Peyer's patch (tissue), 4 donors: ENCODE results near the gene CDC42SE2. TPM values are rescaled to one million over a fixed set of nuclear protein-coding genes. Genes with fewer than 3 reads are reported as not detected.

ENCODE experiments used
- DNase-seq, 3 donors: peaks; one replicate each; pipeline ENCODE4 v3.0.0-alpha.2; 2017 to 2019
- H3K27ac ChIP-seq, 4 donors: fragments of 200-600 bp; sonication (generic); one replicate each; pipeline ENCODE4 v1.5.1; 2016 to 2019
- H3K27me3 ChIP-seq, 2 donors: fragments of 200-600 bp; sonication (generic); one replicate each; pipeline ENCODE4 v1.5.1; 2019
- H3K36me3 ChIP-seq, 3 donors: fragments of 200-600 bp; sonication (generic); one replicate each; pipeline ENCODE4 v1.5.1; 2016 to 2019
- H3K4me1 ChIP-seq, 4 donors: fragments of 200-600 bp; sonication (generic); one replicate each; pipeline ENCODE4 v1.5.1; 2016 to 2019
- H3K4me3 ChIP-seq, 4 donors: fragments of 200-600 bp; sonication (generic); 1 replicate in 3 of 4; 2 replicates in 1 of 4; pipeline ENCODE4 v1.5.1; 2016 to 2019; ENCODE audit warnings: mild to moderate bottlenecking in 1 of 4
- H3K9me3 ChIP-seq, 4 donors: fragments of 200-600 bp; sonication (generic); one replicate each; pipeline ENCODE4 v1.5.1; 2016 to 2019; ENCODE audit warnings: mild to moderate bottlenecking in 1 of 4
- POLR2A ChIP-seq, 2 donors: fragments of 450-650 bp; IDR thresholded peaks; one replicate each; pipeline ENCODE4 v1.5.1; 2017; ENCODE audit warnings: antibody characterized with exemption in 2 of 2, mild to moderate bottlenecking in 2 of 2, moderate library complexity in 2 of 2
- total RNA-seq, 4 donors: library from RNA; depleted of rRNA; stranded (reverse); fragments of >200 nt; gene quantifications; one replicate each; pipeline ENCODE4 v1.1.0, GENCODE V29; 2016
- TF ChIP-seq, protein P1 (sequence below), 6 experiments: fragments of 450-650 bp in 4 of 6; fragments of 200-600 bp in 2 of 6; sonication (generic) in 1 of 6; IDR thresholded peaks; one replicate each; pipeline ENCODE4 v1.5.1; 2017 to 2019; ENCODE audit warnings: antibody characterized with exemption in 6 of 6, mild to moderate bottlenecking in 3 of 6, moderate library complexity in 1 of 6

Gene CDC42SE2
- total RNA-seq, 4 donors from 2014 or later: 49.9 to 125 (median 91.4) TPM

- H3K4me1 ChIP-seq: no peaks in the 10 kb centered on the region
- H3K9me3 ChIP-seq: no peaks in the 10 kb centered on the region
- no peaks in the 10 kb centered on the region for H3K27me3 ChIP-seq
- H3K4me3 ChIP-seq: no peak overlapping the region
- no peak overlapping the region for H3K27ac ChIP-seq
- DNase-seq: no peak
- H3K36me3 ChIP-seq: peaks cover 0 to 14% (median 0%) of the 10 kb centered on the region in 3 donors
- TF ChIP-seq POLR2A (IDR thresholded peaks at IDR 0.05): no peak
- TF ChIP-seq, protein P1, sequence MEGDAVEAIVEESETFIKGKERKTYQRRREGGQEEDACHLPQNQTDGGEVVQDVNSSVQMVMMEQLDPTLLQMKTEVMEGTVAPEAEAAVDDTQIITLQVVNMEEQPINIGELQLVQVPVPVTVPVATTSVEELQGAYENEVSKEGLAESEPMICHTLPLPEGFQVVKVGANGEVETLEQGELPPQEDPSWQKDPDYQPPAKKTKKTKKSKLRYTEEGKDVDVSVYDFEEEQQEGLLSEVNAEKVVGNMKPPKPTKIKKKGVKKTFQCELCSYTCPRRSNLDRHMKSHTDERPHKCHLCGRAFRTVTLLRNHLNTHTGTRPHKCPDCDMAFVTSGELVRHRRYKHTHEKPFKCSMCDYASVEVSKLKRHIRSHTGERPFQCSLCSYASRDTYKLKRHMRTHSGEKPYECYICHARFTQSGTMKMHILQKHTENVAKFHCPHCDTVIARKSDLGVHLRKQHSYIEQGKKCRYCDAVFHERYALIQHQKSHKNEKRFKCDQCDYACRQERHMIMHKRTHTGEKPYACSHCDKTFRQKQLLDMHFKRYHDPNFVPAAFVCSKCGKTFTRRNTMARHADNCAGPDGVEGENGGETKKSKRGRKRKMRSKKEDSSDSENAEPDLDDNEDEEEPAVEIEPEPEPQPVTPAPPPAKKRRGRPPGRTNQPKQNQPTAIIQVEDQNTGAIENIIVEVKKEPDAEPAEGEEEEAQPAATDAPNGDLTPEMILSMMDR (IDR thresholded peaks at IDR 0.05): no peak
Observed at GRCh38 chr5:131406076-131406475, 142.2 kb downstream of the CDC42SE2 start.

DNA sequence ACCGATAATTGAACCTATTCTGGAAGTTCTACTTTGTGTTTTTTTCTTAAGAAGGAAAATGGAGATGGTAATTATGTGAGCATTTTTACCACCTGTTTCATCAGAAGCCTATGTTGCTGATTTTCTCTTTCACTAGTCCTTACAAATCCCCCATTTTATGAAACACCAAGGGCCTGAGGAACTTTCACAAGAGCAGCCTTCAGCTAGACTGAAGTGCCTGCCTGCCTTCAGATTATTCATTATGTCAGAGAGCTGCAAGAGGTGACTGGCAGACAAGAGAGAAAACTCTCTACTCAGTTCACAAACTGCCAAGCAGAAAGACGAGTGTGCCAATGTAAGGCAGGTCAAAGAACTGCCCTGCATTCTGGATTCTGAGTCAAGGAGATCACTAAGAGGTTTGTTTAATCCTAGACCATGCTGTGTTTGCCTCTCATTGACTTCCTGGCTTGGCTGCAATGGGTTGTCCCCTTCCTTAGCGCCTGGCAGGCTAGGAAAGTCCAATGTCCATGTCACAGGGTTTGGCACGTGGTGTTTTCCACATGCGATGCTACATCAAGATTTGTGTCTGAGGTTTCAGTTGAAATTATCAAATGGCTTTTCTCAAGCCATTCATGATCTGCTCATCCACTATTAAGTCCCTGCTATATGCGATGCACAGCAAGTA, 143.3 kb downstream of the CDC42SE2 start:
- H3K4me1 ChIP-seq: no peaks in the 10 kb centered on the region
- H3K27ac ChIP-seq: no peak overlapping the region
- no peaks in the 10 kb centered on the region for H3K9me3 ChIP-seq
- no peak for DNase-seq
- no peak for TF ChIP-seq POLR2A (IDR thresholded peaks at IDR 0.05)
- TF ChIP-seq, protein P1 (IDR thresholded peaks at IDR 0.05): no peak
- peaks cover 0 to 14% (median 0%) of the 10 kb centered on the region in 3 donors for H3K36me3 ChIP-seq
- H3K27me3 ChIP-seq: no peaks in the 10 kb centered on the region
- no peak overlapping the region for H3K4me3 ChIP-seq

GRCh38 chr5:131413605-131414559, 150.0 kb downstream of the CDC42SE2 start:
- Histone ChIP-seq H3K27ac (no peak overlapping the region), H3K9me3 (no peaks in the 10 kb centered on the region), H3K36me3 (peaks cover 0 to 10% (median 0%) of the 10 kb centered on the region in 3 donors), H3K4me3 (no peak overlapping the region), H3K4me1 (peaks cover 0 to 8% (median 0%) of the 10 kb centered on the region in 4 donors), H3K27me3 (no peaks in the 10 kb centered on the region)
- no peak for DNase-seq
- TF ChIP-seq, protein P1 (IDR thresholded peaks at IDR 0.05): no peak
- no peak for TF ChIP-seq POLR2A (IDR thresholded peaks at IDR 0.05)

DNA sequence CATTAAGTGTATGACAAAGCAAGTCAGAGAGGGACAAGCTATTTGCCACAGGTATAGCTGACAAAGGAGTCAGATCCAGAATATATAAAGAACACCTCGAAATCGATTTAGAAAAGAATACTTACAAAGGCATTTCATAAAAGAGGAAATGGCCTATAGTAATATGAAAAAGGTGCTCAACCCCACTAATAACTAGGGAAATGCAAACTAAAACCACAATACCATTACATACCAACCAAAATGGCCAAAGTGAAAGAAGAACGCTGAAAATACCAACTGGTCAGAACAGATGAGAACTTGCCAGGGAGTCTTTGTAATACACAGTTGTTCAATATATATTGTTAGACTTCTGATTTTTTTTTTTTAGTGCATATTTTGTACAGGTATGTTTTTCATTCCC, 152.9 kb downstream of the CDC42SE2 start:
- H3K36me3 ChIP-seq: peaks cover 0 to 12% (median 0%) of the 10 kb centered on the region in 3 donors
- H3K9me3 ChIP-seq: no peaks in the 10 kb centered on the region
- no peak for TF ChIP-seq POLR2A (IDR thresholded peaks at IDR 0.05)
- TF ChIP-seq, protein P1 (IDR thresholded peaks at IDR 0.05): no peak

GRCh38 chr5:131417240-131417869, 153.5 kb downstream of the CDC42SE2 start:
- Histone ChIP-seq H3K36me3 (peaks cover 0 to 12% (median 0%) of the 10 kb centered on the region in 3 donors), H3K27me3 (no peaks in the 10 kb centered on the region), H3K27ac (no peak overlapping the region), H3K4me3 (no peak overlapping the region), H3K9me3 (no peaks in the 10 kb centered on the region), H3K4me1 (peaks cover 0 to 8% (median 0%) of the 10 kb centered on the region in 4 donors)
- DNase-seq: peak; percentile 79 to 94 (median 83)
- TF ChIP-seq, protein P1 (IDR thresholded peaks at IDR 0.05): peak; percentile 73 to 92 (median 84)
- no peak for TF ChIP-seq POLR2A (IDR thresholded peaks at IDR 0.05)

More for the DNA sequence above, 152.9 kb downstream of the CDC42SE2 start:
- no peaks in the 10 kb centered on the region for H3K27me3 ChIP-seq
- H3K4me3 ChIP-seq: no peak overlapping the region
- no peak overlapping the region for H3K27ac ChIP-seq
- peaks cover 0 to 8% (median 0%) of the 10 kb centered on the region in 4 donors for H3K4me1 ChIP-seq
- DNase-seq: no peak
